GM19463 (cell line): ENCODE measurements around the gene PRR15L.
A peak's percentile ranks its signal among the peaks of the same experiment; 100 is the strongest.

Experiments
- ATAC-seq: cut with Tn5 transposase; IDR thresholded peaks from one replicate; pipeline ENCODE4 v1.9.1; 2021; ENCODE audit warnings: mild to moderate bottlenecking, moderate library complexity; ENCODE audit not compliant: unreplicated experiment

PRR15L gene

DNA sequence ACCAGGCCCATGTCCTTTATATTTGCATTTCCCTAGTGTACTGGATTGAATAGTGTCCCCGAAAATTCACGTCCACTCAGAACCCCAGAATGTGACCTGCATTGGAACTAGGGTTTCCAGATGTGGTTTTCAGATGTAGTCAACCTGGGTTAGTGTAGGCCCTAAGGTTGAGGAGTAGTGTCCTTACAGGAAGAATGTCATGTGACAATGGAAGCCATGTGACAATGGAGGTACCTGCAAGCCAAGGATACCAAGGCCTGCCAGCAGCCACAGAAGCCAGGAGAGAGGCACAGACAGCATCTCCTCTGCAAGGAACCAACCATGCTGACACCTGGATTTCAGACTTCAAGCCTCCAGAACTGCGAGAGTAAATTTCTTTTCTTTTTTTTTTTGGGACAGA, 5.2 kb upstream of the PRR15L start:
- no peak for ATAC-seq

DNA sequence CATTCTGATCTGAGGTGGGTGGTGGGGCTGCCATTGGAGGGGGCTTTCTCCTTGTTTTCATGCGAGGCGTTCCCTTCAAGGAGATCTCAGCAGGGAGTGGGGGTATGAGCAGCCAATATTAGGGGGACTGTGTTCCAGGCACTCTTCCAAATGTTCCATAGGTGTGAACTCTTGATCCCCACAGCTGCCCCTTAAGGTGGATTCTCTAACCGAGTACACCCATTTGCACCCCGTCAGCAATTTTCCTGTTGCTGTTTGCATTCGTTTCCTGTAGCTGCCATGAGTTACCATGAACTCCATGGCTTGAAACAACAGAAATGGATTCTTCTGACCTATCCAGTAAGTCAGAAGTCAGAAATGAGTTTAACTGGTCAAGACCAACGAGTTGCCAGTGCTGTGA, 3.7 kb upstream of the PRR15L start:
- no peak for ATAC-seq

DNA sequence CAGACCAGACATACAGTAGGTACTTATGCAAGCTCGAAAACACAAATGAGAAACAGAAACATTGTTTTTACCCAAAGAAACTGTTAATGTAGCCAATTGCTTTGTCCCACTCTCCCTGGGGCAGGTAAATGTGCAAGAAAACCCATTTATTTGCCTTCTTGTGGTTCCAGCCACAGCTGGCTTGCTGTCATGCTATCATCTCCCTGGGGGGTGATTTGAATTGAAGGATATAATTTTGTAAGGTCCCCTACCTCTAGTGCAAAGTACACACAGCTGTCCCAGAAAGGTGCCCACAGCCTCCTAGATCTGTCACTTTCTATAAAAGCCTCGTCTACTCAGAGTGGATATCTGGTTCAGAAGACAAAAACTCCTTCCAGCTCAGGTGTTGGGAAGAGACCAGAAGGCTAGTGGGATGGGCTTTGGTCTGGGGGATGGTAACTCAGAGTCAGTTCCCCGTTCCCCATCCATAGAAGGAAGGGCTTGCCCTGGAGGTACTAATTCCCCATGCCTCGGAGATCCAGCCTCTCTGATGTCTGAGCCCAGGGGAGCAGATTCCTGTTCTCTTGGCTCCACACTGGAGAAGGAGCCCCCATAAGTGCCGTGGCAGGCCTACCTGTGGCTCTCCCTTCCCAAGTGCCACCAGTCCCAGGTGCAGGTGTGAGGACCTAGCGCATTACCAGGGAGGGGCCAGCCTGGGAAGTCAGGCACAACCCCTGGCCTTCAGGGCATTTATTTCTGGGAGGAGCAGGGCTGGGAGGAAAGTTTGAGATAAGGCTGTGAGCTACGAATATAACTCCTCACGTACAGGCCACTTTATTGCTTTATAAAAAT, 2.4 kb upstream of the PRR15L start:
- no peak for ATAC-seq

DNA sequence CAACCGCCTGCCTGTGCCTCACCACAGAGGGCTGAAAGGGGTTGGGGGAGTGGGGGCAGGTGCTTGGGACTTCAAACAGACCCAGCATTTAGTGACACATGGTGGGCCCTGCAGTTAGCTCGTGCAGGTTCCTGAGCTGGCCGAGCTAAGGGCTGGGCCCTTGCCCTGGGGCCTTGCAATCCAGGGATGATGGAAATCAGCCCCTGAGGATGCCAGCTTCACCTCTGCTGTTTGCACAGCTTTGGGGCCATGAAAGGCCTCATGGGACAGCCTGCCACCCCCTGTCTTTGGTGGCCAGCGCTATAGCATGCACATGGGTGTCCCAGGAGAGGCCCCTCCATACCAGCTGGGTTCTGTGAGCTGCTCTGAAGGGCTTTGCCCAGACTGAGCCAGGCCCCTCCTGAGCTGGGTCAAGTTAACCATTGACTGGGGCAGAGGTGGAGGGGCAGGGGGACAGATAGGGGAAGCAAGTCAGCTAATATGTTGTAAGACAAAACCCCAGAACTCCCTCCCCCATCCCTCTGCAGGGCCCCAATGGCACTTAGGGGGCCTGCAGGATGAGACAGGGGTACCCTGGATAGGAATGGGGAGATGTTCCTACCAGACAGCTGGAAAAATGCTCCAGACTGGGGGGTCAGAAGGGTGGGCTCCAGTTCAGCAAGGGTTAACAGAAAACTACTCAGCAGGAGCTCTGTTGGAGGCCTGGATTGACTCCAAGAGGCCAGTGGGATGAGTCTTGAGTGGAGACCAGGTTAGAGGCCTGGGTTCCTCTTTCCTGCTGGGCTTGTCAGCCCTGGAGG, 692 bp downstream of the PRR15L start:
- no peak for ATAC-seq

DNA sequence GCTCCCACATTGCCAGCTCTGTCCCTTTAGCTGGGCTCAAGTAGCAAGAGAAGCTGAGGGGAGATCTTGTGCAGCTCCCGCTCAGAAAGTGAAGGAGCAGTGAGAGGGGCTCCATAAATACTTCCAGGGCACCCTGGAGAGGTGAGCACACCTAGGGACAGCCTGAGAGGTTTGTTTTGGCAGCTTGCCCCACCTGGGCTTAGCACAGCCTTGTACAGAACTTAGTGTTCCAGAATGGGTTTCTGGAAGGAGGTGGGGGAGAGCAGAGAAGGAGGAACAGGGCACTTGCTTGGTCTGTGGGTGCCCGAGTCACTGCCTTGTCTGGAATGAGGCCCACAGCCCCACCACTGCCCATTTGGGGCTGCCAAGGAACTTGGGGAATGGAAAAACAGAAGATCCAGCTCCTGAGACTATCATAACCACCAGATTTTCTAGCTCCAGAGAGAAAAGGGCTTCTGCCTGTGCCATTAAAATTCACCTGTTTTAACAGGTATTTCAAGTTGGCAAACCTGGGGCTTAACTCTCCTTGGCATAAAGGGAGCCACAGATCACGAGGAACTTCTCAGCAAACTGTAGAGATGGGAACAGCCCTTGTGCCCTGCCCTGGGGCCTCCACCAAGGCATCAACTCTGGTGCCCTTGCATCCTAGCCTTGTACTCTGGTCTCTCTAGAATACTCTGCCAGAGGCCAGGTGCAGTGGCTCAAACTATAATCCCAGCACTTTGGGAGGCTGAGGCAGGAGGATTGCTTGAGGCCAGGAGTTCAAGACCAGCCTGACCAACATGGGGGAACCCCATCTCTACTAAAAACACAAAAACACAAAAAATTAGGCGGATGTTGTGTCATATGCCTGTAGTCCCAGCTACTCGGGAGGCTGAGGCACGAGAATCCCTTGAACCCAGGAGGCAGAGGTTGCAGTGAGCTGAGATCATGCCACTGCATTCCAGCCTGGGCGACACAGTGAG, 1.9 kb downstream of the PRR15L start:
- no peak for ATAC-seq

DNA sequence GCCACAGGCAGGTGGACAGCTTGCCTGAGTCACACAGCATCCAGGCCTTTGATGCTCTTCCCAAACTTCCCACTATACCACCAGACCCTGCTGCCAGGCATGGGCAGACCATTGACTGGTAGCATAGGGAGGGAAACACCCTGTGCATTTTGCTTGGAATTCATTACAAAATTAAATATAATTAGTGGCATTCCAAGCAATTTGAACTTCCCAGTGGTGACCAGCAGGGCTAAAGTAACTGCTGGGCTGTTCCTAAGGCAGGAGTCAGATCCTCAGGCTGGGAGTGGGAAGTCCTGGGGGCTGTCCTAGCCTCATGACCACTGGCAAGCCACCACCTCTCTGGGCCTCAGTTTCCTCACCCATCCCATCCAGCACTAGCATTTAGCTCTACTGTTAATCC, 3.8 kb downstream of the PRR15L start:
- ATAC-seq: no peak

- ATAC-seq: no peak
These were observed 5.3 kb downstream of the PRR15L start for GRCh38 chr17:47952171-47953021.

GRCh38 chr17:47950448-47950847, 7.2 kb downstream of the PRR15L start:
- no peak for ATAC-seq

DNA sequence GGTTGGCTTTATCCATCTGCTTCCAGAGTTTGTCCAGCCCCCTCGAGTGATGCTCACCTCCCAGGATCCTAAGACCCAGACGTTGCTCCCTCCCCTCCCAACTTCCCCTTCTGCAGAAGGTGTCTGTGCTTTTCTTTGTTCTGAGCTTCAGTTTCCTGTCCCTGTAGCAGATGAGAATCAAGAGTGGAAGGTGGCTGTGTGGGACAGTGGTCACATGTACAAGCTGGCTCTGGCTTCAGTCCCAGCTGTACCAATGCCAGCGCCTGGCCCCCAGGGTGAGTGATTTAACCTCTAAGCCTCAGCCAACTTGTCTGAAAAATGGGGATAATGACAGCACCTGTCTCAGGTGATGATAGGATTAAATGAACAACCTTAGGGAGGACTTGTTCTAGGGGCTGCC, 7.7 kb downstream of the PRR15L start:
- ATAC-seq: peak; percentile 18

- peak; percentile 67 for ATAC-seq
These were observed 8.4 kb downstream of the PRR15L start for GRCh38 chr17:47949197-47949759.

- no peak for ATAC-seq
These were observed 8.9 kb downstream of the PRR15L start for GRCh38 chr17:47948706-47949196.

DNA sequence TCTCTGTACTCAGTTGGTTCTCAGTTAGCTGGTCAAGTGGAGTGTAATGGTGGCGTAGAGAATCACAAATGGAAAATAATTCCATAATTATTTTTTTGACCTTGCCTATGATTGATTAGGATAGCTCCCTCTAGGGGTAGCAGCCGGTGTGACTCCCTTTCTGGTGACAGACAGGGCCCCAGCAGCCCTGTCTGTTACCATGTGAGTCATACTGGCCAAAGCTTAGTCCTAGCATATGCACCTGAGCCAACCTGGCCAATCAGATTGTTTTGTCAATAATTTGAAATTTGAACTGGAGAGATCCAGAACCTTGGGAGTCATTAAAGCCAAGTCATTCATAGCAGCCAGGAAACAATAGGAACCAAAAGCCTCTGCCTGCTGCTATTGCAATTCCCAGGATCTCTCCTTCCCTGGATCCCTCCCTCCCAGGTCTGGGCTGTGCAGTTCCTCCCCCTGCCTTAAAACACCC, 10.7 kb downstream of the PRR15L start:
- ATAC-seq: no peak

DNA sequence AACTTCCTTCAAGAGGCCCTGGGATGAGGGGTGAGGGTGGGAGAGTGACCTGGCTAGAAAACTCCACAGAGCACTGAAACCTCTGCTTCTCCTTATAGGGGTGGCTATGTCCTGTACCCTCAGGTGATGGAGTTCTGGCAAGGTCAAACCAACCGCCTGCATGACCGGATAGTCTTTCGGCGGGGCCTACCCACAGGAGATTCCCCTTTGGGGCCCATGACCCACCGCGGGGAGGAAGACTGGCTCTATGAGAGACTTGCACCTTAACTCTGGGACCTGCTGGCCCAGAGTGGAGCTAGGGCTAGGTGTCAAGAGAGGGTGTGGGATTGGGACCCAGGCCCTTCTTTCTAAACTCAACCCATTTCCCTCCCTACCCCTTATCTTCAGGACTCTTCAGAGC, 11.2 kb downstream of the PRR15L start:
- ATAC-seq: no peak

GRCh38 chr17:47945529-47946508, 11.9 kb downstream of the PRR15L start:
- ATAC-seq: no peak

DNA sequence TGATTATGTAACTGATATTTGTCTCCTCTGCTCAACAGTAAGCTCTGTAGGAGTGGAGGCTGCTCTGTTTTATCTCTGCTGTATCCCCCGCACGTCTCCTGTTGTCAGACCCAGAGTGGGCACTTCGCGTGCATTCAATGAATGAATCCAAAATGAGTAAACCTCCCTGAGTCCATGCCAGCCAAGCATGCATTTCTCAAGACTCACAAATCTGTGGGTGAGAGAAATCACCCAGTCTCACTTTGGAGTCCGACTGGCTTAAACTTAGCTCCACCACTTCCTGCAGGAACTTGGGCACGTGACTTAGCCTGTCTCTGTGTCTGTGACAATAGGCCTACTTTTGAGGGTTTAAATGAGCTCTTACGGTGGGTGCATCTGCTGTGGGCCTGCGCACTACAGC, 12.6 kb downstream of the PRR15L start:
- ATAC-seq: no peak

- ATAC-seq: no peak
These were observed 15.1 kb downstream of the PRR15L start for GRCh38 chr17:47942568-47942967.

DNA sequence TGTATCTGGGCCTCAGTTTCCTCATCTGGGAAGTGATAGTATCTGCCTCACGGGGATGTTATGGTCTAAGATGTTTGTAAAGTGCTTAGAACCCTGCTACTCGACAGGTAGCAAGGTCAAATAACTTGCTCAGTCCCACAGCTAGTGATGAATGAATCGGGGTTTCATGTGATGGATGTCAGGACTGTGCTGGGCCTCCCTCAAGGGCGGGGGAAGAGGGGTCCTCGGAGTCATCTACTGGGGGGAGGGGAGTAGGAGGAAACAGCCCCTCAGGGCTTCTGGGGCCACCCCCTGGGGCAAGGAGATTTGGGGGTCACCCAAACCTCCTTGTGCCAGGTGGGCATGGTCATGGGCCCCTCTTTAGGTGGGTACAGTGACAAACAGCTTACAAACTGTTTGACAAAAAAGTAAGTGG, 15.6 kb downstream of the PRR15L start:
- no peak for ATAC-seq
